HCT116 (cell line): Measurements from ENCODE around the gene TBC1D4. TPM values are rescaled to one million over a fixed set of nuclear protein-coding genes. Genes with fewer than 3 reads are reported as not detected.

ENCODE experiments used
- ATAC-seq: fragments of 200-7000 bp; cut with Tn5 transposase; 2 replicates; pipeline ENCODE4 v1.9.1; 2020; ENCODE audit warnings: mild to moderate bottlenecking, moderate library complexity
- BruUV-seq: library from RNA; stranded (reverse); fragments of 400-500 nt; replicated peaks from 2 replicates; lab custom pipeline; 2021; lab: Mats Ljungman, UMichigan
- CTCF ChIA-PET: fragments of 300-600 bp; sonication (Branson Sonifier 250); formaldehyde crosslinking; loops from one replicate; lab custom pipeline; 2021; ENCODE audit warnings: antibody characterized with exemption; lab: Charles Lee
- POLR2A ChIA-PET: fragments of 300-600, 350-600 bp; sonication (Branson Sonifier 250); formaldehyde crosslinking; loops from one replicate; lab custom pipeline; 2021; ENCODE audit warnings: antibody characterized with exemption; lab: Charles Lee
- RAD21 ChIA-PET, 2 experiments: fragments of 300-600 bp; sonication (Branson Sonifier 250); formaldehyde crosslinking; loops; one replicate each; lab custom pipeline; 2023; ENCODE audit warnings: low total read pairs in 2 of 2; ENCODE audit not compliant: uncharacterized antibody in 2 of 2, unreplicated experiment in 2 of 2, low non-redundant PET in 1 of 2; lab: Charles Lee
- DNase-seq: peaks from one replicate; pipeline ENCODE4 v3.0.0-alpha.2; 2010; ENCODE audit warnings: low read depth, low spot score
- H2AFZ ChIP-seq: fragments of 200-600 bp; shearing (Covaris generic), sonication (generic); 2 replicates; pipeline ENCODE4 v1.6.1; 2017; ENCODE audit warnings: low read depth, mixed run types, mixed read lengths, antibody characterized with exemption, low read length; ENCODE audit not compliant: poor library complexity, severe bottlenecking
- H3K27ac ChIP-seq: 2 replicates; pipeline ENCODE4 v1.5.1; 2012; ENCODE audit warnings: low read depth, low read length
- H3K27me3 ChIP-seq: fragments of 200-600 bp; sonication (generic); 2 replicates; pipeline ENCODE4 v1.6.1; 2016; ENCODE audit warnings: mixed run types, low read length, mixed read lengths; ENCODE audit not compliant: insufficient read depth
- H3K36me3 ChIP-seq, 2 experiments: fragments of 200-500 bp in 1 of 2; fragments of 200-600 bp in 1 of 2; sonication (Bioruptor generic) in 1 of 2; sonication (generic) in 1 of 2; 2 replicates each; pipeline versions ENCODE4 v1.5.1 to v1.6.1; 2014 to 2016; ENCODE audit warnings: low read length in 2 of 2, inconsistent platforms in 1 of 2, mixed read lengths in 1 of 2, mixed run types in 1 of 2; ENCODE audit not compliant: insufficient read depth in 2 of 2, control insufficient read depth in 1 of 2
- H3K4me1 ChIP-seq, 2 experiments: fragments of 200-600 bp in 1 of 2; sonication (generic) in 1 of 2; 2 replicates each; pipeline versions ENCODE4 v1.5.1 to v1.6.1; 2012 to 2017; ENCODE audit warnings: low read length in 2 of 2, inconsistent platforms in 1 of 2, mild to moderate bottlenecking in 1 of 2, mixed read lengths in 1 of 2, mixed run types in 1 of 2, moderate library complexity in 1 of 2; ENCODE audit not compliant: insufficient read depth in 2 of 2, control insufficient read depth in 1 of 2
- H3K4me2 ChIP-seq: fragments of 200-600 bp; sonication (generic); 2 replicates; pipeline ENCODE4 v1.6.1; 2017; ENCODE audit warnings: mixed run types, low read length, mixed read lengths
- H3K4me3 ChIP-seq, 2 experiments: fragments of 200-600 bp in 1 of 2; sonication (generic) in 1 of 2; replicated peaks in 1 of 2; 2 replicates each; pipeline ENCODE4 v1.5.1; 2011 to 2016; ENCODE audit warnings: low read length in 2 of 2, control low read depth in 1 of 2, low read depth in 1 of 2, mild to moderate bottlenecking in 1 of 2, mixed read lengths in 1 of 2, mixed run types in 1 of 2
- H3K79me2 ChIP-seq: fragments of 200-600 bp; sonication (generic); 2 replicates; pipeline ENCODE4 v1.6.1; 2017; ENCODE audit warnings: mild to moderate bottlenecking, mixed run types, low read length, moderate library complexity, mixed read lengths; ENCODE audit not compliant: insufficient read depth
- H3K9ac ChIP-seq: fragments of 200-600 bp; sonication (generic); 2 replicates; pipeline ENCODE4 v1.6.1; 2016; ENCODE audit warnings: low read length, mixed read lengths
- H3K9me2 ChIP-seq: fragments of 200-600 bp; sonication (generic), shearing (Covaris generic); 2 replicates; pipeline ENCODE4 v1.6.1; 2017; ENCODE audit warnings: mixed run types, mild to moderate bottlenecking, moderate library complexity; ENCODE audit not compliant: insufficient read depth
- H3K9me3 ChIP-seq, 2 experiments: fragments of 200-500 bp in 1 of 2; fragments of 200-600 bp in 1 of 2; sonication (Bioruptor generic) in 1 of 2; sonication (generic) in 1 of 2; 2 replicates each; pipeline ENCODE4 v1.6.1; 2014 to 2017; ENCODE audit warnings: low read length in 2 of 2, mixed read lengths in 2 of 2, inconsistent platforms in 1 of 2, low read depth in 1 of 2, mild to moderate bottlenecking in 1 of 2, mixed run types in 1 of 2, moderate library complexity in 1 of 2; ENCODE audit not compliant: control insufficient read depth in 1 of 2, insufficient read depth in 1 of 2
- H4K20me1 ChIP-seq: fragments of 200-600 bp; sonication (generic), shearing (Covaris generic); 2 replicates; pipeline ENCODE4 v1.6.1; 2017; ENCODE audit warnings: mixed run types, mild to moderate bottlenecking, moderate library complexity; ENCODE audit not compliant: insufficient read depth
- ATF3 ChIP-seq: IDR thresholded peaks from 2 replicates; pipeline ENCODE4 v1.6.1; 2012
- CBX3 ChIP-seq: IDR thresholded peaks from 2 replicates; pipeline ENCODE4 v1.6.1; 2012; ENCODE audit warnings: low read depth
- CEBPB ChIP-seq: IDR thresholded peaks from 2 replicates; pipeline ENCODE4 v1.6.1; 2012; ENCODE audit warnings: low read depth
- CTCF ChIP-seq, 3 experiments: fragments of 200-600 bp in 1 of 3; sonication (generic) in 1 of 3; IDR thresholded peaks in 2 of 3; conservative IDR thresholded peaks in 1 of 3; 2 replicates each; pipeline ENCODE4 v1.5.1; 2012 to 2017; ENCODE audit warnings: low read depth in 2 of 3, low read length in 2 of 3, antibody characterized with exemption in 1 of 3, borderline replicate concordance in 1 of 3, control low read depth in 1 of 3, mild to moderate bottlenecking in 1 of 3, mixed read lengths in 1 of 3, mixed run types in 1 of 3, moderate library complexity in 1 of 3; ENCODE audit not compliant: insufficient read depth in 1 of 3
- EGR1 ChIP-seq: IDR thresholded peaks from 2 replicates; pipeline ENCODE4 v1.6.1; 2012; ENCODE audit warnings: low read depth
- ELF1 ChIP-seq: IDR thresholded peaks from 2 replicates; pipeline ENCODE4 v1.6.1; 2012; ENCODE audit warnings: low read depth, borderline replicate concordance
- EZH2 ChIP-seq: fragments of 200-600 bp; sonication (generic); IDR thresholded peaks from 2 replicates; pipeline ENCODE4 v1.6.1; 2017; ENCODE audit warnings: antibody characterized with exemption, mixed run types
- EZH2phosphoT487 ChIP-seq: fragments of 200-600 bp; IDR thresholded peaks from 2 replicates; pipeline ENCODE4 v1.6.1; 2018; ENCODE audit warnings: antibody characterized with exemption, borderline replicate concordance
- FOSL1 ChIP-seq: IDR thresholded peaks from 2 replicates; pipeline ENCODE4 v1.6.1; 2012; ENCODE audit warnings: low read depth
- JUND ChIP-seq: IDR thresholded peaks from 2 replicates; pipeline ENCODE4 v1.6.1; 2012
- MAX ChIP-seq: IDR thresholded peaks from 2 replicates; pipeline ENCODE4 v1.6.1; 2012
- POLR2AphosphoS5 ChIP-seq: IDR thresholded peaks from 2 replicates; pipeline ENCODE4 v1.6.1; 2011; ENCODE audit warnings: mild to moderate bottlenecking, low read depth, low read length, moderate library complexity
- ZBTB33 ChIP-seq: IDR thresholded peaks from 2 replicates; pipeline ENCODE4 v1.6.1; 2011; ENCODE audit warnings: mild to moderate bottlenecking, low read length, moderate library complexity; ENCODE audit not compliant: insufficient replicate concordance; ENCODE audit errors: extremely low read depth
- intact Hi-C: fragments of 100-400 bp; cut with micrococcal nuclease; formaldehyde crosslinking; loops from 2 replicates; pipeline ENCODE4 v1.10.0; 2022
- total RNA-seq: library from RNA; stranded (reverse); gene quantifications from one replicate; pipeline ENCODE4 v1.2.1, GENCODE V29; 2021; ENCODE audit not compliant: unreplicated experiment

TBC1D4 gene
- total RNA-seq, 1 experiment from 2014 or later, result 24.6 TPM

GRCh38 chr13:75432045-75432444, 49.9 kb downstream of the TBC1D4 start:
- Histone ChIP-seq H3K79me2 (peaks cover 50% of the 10 kb centered on the region; the same call in 1 of the 2 replicates), H3K4me1 (no peaks in the 10 kb centered on the region), H3K9me2 (no peaks in the 10 kb centered on the region), H2AFZ (no peak overlapping the region), H4K20me1 (0 out of 2 replicates have a peak, but pooled peaks cover 5% of the 10 kb centered on the region), H3K9me3 (no peaks in the 10 kb centered on the region), H3K36me3 (no peaks in the 10 kb centered on the region), H3K9ac (no peak overlapping the region), H3K27me3 (no peaks in the 10 kb centered on the region), H3K4me2 (no peak overlapping the region), H3K4me3 (no peak overlapping the region), H3K27ac (no peak overlapping the region)
- ATAC-seq (peak; percentile 50), DNase-seq (no peak)
- RAD21 ChIA-PET, result no interaction called here
- CTCF ChIA-PET, result interaction anchor here (1.3 to 1.4 kb wide), 3 partner anchors 38 to 60 kb away, joined by 3 to 5 read pairs (median 4); partner anchors contain the start of gene TBC1D4
- POLR2A ChIA-PET, result no interaction called here
- intact Hi-C loops, result no loop called here
- 0 out of 6 replicates have a peak, but pooled peaks of 2 of the 3 experiments have one; percentile 8 to 10 for TF ChIP-seq CTCF (IDR thresholded peaks at IDR 0.05 in 2 of 3, conservative IDR thresholded peaks at IDR 0.05 in 1 of 3; ENCODE audit: borderline replicate concordance in 1 of 3, insufficient read depth in 1 of 3, low read depth in 2 of 3, low read length in 2 of 3)
- no peak for TF ChIP-seq JUND
- no TSS peak for BruUV-seq

GRCh38 chr13:75430436-75431209, 51.3 kb downstream of the TBC1D4 start:
- no peaks in the 10 kb centered on the region for H3K9me2 ChIP-seq
- DNase-seq (no peak), ATAC-seq (no peak)
- no peaks in the 10 kb centered on the region for H3K36me3 ChIP-seq
- no peaks in the 10 kb centered on the region for H3K27me3 ChIP-seq
- RAD21 ChIA-PET, result no interaction called here
- POLR2A ChIA-PET, result no interaction called here
- H2AFZ ChIP-seq, result no peak overlapping the region
- H3K4me3 ChIP-seq, result no peak overlapping the region
- H3K9me3 ChIP-seq, result no peaks in the 10 kb centered on the region
- CTCF ChIA-PET, result no interaction called here
- H3K4me1 ChIP-seq, result no peaks in the 10 kb centered on the region
- no peak overlapping the region for H3K27ac ChIP-seq
- H4K20me1 ChIP-seq, result 0 out of 2 replicates have a peak, but pooled peaks cover 5% of the 10 kb centered on the region
- no TSS peak for BruUV-seq
- H3K4me2 ChIP-seq, result no peak overlapping the region
- H3K9ac ChIP-seq, result no peak overlapping the region
- intact Hi-C loops, result no loop called here
- H3K79me2 ChIP-seq, result peaks cover 47% of the 10 kb centered on the region; the same call in 1 of the 2 replicates
- TF ChIP-seq CBX3 (no peak), MAX (no peak), EGR1 (no peak), FOSL1 (no peak), EZH2 (no peak), ZBTB33 (no peak), ATF3 (no peak), ELF1 (no peak), CEBPB (no peak), POLR2AphosphoS5 (no peak), EZH2phosphoT487 (no peak)
